ENCODE data around the gene POLR3GL.

GRCh38 chr1:145942871-145943270 lies 21.6 kb upstream of the POLR3GL start:
- TF ChIP-seq, protein P1, sequence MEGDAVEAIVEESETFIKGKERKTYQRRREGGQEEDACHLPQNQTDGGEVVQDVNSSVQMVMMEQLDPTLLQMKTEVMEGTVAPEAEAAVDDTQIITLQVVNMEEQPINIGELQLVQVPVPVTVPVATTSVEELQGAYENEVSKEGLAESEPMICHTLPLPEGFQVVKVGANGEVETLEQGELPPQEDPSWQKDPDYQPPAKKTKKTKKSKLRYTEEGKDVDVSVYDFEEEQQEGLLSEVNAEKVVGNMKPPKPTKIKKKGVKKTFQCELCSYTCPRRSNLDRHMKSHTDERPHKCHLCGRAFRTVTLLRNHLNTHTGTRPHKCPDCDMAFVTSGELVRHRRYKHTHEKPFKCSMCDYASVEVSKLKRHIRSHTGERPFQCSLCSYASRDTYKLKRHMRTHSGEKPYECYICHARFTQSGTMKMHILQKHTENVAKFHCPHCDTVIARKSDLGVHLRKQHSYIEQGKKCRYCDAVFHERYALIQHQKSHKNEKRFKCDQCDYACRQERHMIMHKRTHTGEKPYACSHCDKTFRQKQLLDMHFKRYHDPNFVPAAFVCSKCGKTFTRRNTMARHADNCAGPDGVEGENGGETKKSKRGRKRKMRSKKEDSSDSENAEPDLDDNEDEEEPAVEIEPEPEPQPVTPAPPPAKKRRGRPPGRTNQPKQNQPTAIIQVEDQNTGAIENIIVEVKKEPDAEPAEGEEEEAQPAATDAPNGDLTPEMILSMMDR (IDR thresholded peaks at IDR 0.05; ENCODE audit: insufficient read depth, low read length): no peak
- TF ChIP-seq POLR2AphosphoS5 (IDR thresholded peaks at IDR 0.05; ENCODE audit: low read depth): no peak
- TF ChIP-seq GABPA (IDR thresholded peaks at IDR 0.05; ENCODE audit: low read depth): no peak
- TF ChIP-seq, protein P2, sequence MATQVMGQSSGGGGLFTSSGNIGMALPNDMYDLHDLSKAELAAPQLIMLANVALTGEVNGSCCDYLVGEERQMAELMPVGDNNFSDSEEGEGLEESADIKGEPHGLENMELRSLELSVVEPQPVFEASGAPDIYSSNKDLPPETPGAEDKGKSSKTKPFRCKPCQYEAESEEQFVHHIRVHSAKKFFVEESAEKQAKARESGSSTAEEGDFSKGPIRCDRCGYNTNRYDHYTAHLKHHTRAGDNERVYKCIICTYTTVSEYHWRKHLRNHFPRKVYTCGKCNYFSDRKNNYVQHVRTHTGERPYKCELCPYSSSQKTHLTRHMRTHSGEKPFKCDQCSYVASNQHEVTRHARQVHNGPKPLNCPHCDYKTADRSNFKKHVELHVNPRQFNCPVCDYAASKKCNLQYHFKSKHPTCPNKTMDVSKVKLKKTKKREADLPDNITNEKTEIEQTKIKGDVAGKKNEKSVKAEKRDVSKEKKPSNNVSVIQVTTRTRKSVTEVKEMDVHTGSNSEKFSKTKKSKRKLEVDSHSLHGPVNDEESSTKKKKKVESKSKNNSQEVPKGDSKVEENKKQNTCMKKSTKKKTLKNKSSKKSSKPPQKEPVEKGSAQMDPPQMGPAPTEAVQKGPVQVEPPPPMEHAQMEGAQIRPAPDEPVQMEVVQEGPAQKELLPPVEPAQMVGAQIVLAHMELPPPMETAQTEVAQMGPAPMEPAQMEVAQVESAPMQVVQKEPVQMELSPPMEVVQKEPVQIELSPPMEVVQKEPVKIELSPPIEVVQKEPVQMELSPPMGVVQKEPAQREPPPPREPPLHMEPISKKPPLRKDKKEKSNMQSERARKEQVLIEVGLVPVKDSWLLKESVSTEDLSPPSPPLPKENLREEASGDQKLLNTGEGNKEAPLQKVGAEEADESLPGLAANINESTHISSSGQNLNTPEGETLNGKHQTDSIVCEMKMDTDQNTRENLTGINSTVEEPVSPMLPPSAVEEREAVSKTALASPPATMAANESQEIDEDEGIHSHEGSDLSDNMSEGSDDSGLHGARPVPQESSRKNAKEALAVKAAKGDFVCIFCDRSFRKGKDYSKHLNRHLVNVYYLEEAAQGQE (IDR thresholded peaks at IDR 0.05; ENCODE audit: insufficient replicate concordance, low read depth): no peak
- no peak for TF ChIP-seq SPI1 (IDR thresholded peaks at IDR 0.05; ENCODE audit: borderline replicate concordance, low read depth)

Data from HL-60 (cell line).